Measurements from ENCODE around the gene UBN2. TPM values are rescaled to one million over a fixed set of nuclear protein-coding genes. Genes with fewer than 3 reads are reported as not detected.
"Not testable (repeated sequence)": the region's sequence is repeated elsewhere in the genome, so short reads cannot be mapped to it uniquely, and the experiment has no call there.

The UBN2 gene
- total and polyA plus RNA-seq, 4 donors: 2.5 to 30.6 (median 13.0) TPM

DNA sequence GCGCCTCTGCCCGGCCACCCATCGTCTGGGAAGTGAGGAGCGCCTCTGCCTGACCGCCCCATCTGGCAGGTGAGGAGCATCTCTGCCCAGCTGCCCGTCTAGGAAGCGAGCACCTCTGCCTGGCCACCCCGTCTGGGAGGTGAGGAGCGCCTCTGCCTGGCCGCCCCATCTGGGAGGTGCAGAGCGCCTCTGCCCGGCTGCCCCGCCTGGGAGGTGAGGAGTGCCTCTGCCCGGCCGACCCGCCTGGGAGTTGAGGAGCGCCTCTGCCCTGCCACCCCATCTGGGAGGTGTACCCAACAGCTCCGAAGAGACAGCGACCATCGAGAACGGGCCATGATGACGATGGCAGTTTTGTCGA is 4.9 kb upstream of the UBN2 start:
- H3K27ac ChIP-seq (ENCODE audit: low read depth in 1 of 2, low read length in 2 of 2); H3K27me3 ChIP-seq (ENCODE audit: control insufficient read depth in 1 of 2, insufficient read depth in 2 of 2, low read length in 1 of 2); ATAC-seq (ENCODE audit: low FRiP score); intact Hi-C loops (cut with DNase I); H3K9me3 ChIP-seq (ENCODE audit: control insufficient read depth, low read length); H3K4me3 ChIP-seq (ENCODE audit: low read length in 2 of 2); DNase-seq; H3K36me3 ChIP-seq (ENCODE audit: control insufficient read depth in 1 of 2, insufficient read depth in 2 of 2, low read length in 1 of 2); H3K4me1 ChIP-seq (ENCODE audit: control insufficient read depth in 1 of 2, insufficient read depth in 2 of 2, low read length in 2 of 2): not testable (repeated sequence)
- WGBS, 2 donors: 96% methylated on average over 20 to 23 of the region's 23 CpGs

DNA sequence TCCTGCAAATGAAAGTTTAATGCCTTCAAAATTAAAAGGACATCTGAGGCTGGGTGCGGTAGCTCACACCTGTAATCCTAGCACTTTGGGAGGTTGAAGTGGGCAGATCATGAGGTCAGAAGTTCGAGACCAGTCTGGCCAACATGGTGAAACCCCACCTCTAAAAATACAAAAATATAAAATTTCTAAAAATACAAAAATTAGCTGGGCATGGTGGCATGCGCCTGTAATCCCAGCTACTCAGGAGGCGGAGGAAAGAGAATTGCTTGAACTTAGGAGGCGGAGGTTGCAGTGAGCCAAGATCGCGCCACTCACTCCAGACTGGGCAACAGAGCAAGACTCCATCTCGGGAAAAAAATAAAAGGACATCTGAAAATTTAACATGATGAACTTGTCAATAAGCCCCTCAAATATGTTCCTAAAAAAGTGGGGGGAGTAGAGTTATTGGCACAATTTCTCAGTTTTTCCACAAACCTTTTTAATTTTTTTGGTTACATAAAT is 4.0 kb upstream of the UBN2 start:
- H3K9me3 ChIP-seq (ENCODE audit: control insufficient read depth, low read length); H3K4me3 ChIP-seq (ENCODE audit: low read length in 2 of 2); H3K27me3 ChIP-seq (ENCODE audit: control insufficient read depth in 1 of 2, insufficient read depth in 2 of 2, low read length in 1 of 2); DNase-seq; H3K36me3 ChIP-seq (ENCODE audit: control insufficient read depth in 1 of 2, insufficient read depth in 2 of 2, low read length in 1 of 2); H3K4me1 ChIP-seq (ENCODE audit: control insufficient read depth in 1 of 2, insufficient read depth in 2 of 2, low read length in 2 of 2); H3K27ac ChIP-seq (ENCODE audit: low read depth in 1 of 2, low read length in 2 of 2); intact Hi-C loops (cut with DNase I); ATAC-seq (ENCODE audit: low FRiP score): not testable (repeated sequence)
- 87 to 93% methylated on average over 8 of the region's 8 CpGs for WGBS, 2 donors

DNA sequence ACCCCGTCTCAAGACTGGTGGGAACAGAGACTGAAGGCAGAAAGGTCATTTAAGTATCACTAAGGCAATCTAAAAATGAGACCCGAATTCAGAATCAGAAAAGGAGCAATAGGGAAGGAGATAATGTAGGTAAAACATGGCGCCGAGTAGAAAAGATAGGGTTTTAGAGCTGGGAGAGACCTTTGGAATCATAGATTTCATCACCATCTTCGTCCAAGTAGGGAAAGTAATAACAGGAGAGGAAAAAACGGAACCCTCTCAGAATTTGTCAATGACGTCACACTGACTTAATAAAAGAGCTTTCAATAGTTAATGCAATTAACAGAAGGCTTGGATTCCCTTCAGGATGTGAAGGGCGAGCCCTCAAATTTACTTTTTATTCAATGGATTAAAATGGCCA is 1.0 kb upstream of the UBN2 start:
- ATAC-seq (ENCODE audit: low FRiP score) (no peak), DNase-seq (no peak)
- WGBS, 2 donors: 73 to 77% methylated on average over 8 of the region's 8 CpGs
- Histone ChIP-seq H3K36me3 (ENCODE audit: control insufficient read depth in 1 of 2, insufficient read depth in 2 of 2, low read length in 1 of 2) (no peaks in the 10 kb centered on the region), H3K4me1 (ENCODE audit: control insufficient read depth in 1 of 2, insufficient read depth in 2 of 2, low read length in 2 of 2) (peaks cover 0 to 2% of the 10 kb centered on the region in 2 donors), H3K9me3 (ENCODE audit: control insufficient read depth, low read length) (no peaks in the 10 kb centered on the region), H3K4me3 (ENCODE audit: low read length in 2 of 2) (no peak overlapping the region), H3K27ac (ENCODE audit: low read depth in 1 of 2, low read length in 2 of 2) (no peak overlapping the region), H3K27me3 (ENCODE audit: control insufficient read depth in 1 of 2, insufficient read depth in 2 of 2, low read length in 1 of 2) (no peaks in the 10 kb centered on the region)
- intact Hi-C loops (cut with DNase I): loop anchor here in 1 of 2 donors (2.0 kb wide), 1 partner anchor 111 kb away; the partner anchor contains the start of gene FMC1

DNA sequence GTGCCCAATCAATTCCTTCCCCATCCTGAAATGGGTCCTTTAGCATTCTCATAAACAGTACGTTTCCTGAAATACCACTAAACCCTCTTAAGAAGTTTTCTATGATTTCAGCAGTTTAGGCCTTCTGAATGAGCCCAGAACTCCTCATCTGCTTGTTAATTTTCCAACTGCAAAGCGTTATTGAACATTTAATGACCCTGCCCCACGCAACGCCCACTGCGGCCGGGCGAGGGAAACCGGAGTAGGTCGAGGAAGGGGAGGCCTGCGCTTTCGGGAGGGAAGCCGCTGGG is 608 bp upstream of the UBN2 start:
- peaks cover 0 to 2% of the 10 kb centered on the region in 2 donors for H3K4me1 ChIP-seq (ENCODE audit: control insufficient read depth in 1 of 2, insufficient read depth in 2 of 2, low read length in 2 of 2)
- H3K4me3 ChIP-seq (ENCODE audit: low read length in 2 of 2): peak overlapping the region; percentile 41 to 80
- no peaks in the 10 kb centered on the region for H3K36me3 ChIP-seq (ENCODE audit: control insufficient read depth in 1 of 2, insufficient read depth in 2 of 2, low read length in 1 of 2)
- no peak for DNase-seq
- H3K9me3 ChIP-seq (ENCODE audit: control insufficient read depth, low read length): no peaks in the 10 kb centered on the region
- peak overlapping the region in 1 of 2 donors; percentile 79 for H3K27ac ChIP-seq (ENCODE audit: low read depth in 1 of 2, low read length in 2 of 2)
- ATAC-seq (ENCODE audit: low FRiP score): no peak
- no peaks in the 10 kb centered on the region for H3K27me3 ChIP-seq (ENCODE audit: control insufficient read depth in 1 of 2, insufficient read depth in 2 of 2, low read length in 1 of 2)
- 2% methylated on average over 12 of the region's 12 CpGs for WGBS, 2 donors
- intact Hi-C loops (cut with DNase I): loop anchor here in 1 of 2 donors (2.0 kb wide), 1 partner anchor 110 kb away; the partner anchor contains the start of gene FMC1

DNA sequence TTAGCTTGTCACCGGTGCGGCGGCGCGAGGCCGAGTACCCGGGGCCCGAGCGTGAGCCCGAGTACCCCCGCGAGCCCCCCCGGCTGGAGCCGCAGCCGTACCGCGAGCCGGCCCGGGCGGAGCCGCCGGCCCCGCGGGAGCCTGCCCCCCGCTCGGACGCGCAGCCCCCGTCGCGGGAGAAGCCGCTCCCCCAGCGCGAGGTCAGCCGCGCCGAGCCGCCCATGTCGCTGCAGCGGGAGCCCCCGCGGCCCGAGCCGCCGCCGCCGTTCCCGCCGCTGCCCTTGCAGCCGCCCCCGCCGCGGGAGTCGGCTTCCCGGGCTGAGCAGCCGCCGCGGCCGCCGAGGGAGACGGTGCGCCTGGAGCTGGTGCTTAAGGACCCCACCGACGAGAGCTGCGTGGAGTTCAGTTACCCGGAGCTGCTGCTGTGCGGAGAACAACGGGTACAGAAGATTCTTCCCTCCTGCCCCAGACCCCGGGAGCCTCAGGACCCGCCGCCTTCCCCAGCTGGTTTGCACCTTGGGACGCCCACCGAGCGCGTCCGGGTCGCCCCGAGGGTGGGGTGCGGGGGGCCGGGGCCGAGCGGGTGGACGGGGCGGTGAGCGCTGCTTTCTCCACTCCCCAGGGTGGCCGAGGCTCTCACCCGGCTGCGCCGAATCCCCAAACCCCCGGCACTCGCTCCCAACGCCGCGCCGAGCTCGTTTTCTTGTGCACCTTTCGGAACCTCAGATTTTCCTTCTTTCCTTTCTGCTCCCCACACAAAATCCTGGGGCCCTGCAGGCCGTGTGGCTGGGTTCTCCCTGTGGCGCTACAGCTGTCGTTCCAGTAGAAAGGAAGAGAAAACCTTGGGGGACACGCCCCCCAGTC is 708 bp downstream of the UBN2 start:
- Histone ChIP-seq H3K4me3 (ENCODE audit: low read length in 2 of 2) (peak overlapping the region; percentile 55 to 84), H3K27ac (ENCODE audit: low read depth in 1 of 2, low read length in 2 of 2) (peak overlapping the region; percentile 67 to 81), H3K4me1 (ENCODE audit: control insufficient read depth in 1 of 2, insufficient read depth in 2 of 2, low read length in 2 of 2) (peaks cover 0 to 2% of the 10 kb centered on the region in 2 donors), H3K36me3 (ENCODE audit: control insufficient read depth in 1 of 2, insufficient read depth in 2 of 2, low read length in 1 of 2) (no peaks in the 10 kb centered on the region), H3K27me3 (ENCODE audit: control insufficient read depth in 1 of 2, insufficient read depth in 2 of 2, low read length in 1 of 2) (no peaks in the 10 kb centered on the region), H3K9me3 (ENCODE audit: control insufficient read depth, low read length) (no peaks in the 10 kb centered on the region)
- 0 to 1% methylated on average over 44 to 101 of the region's 101 CpGs for WGBS, 2 donors
- peak; percentile 4 for ATAC-seq (ENCODE audit: low FRiP score)
- intact Hi-C loops (cut with DNase I): loop anchor here in 1 of 2 donors (2.0 kb wide), 1 partner anchor 109 kb away; the partner anchor contains the start of gene FMC1
- DNase-seq: peak; percentile 55 to 78

DNA sequence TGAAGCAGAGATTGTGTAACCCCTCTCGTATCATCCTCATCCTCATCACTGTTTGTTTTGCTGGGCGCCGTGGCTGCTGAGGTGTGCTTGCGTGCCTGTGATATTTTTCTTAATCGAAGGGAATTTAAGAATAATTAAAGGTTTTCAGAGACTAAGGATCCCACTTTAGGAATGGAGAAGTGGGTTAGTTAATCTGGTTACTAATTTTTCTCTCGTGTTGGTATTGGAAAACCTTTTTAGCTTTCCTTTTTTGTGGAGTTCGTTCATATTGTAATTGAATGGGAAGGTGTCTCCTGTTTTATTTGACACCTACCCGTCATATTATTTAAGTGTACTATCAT is 1.3 kb downstream of the UBN2 start:
- no peak overlapping the region for H3K27ac ChIP-seq (ENCODE audit: low read depth in 1 of 2, low read length in 2 of 2)
- no peaks in the 10 kb centered on the region for H3K36me3 ChIP-seq (ENCODE audit: control insufficient read depth in 1 of 2, insufficient read depth in 2 of 2, low read length in 1 of 2)
- H3K27me3 ChIP-seq (ENCODE audit: control insufficient read depth in 1 of 2, insufficient read depth in 2 of 2, low read length in 1 of 2): no peaks in the 10 kb centered on the region
- DNase-seq: no peak
- intact Hi-C loops (cut with DNase I): no loop called here
- WGBS, 2 donors: 3% methylated on average over 8 of the region's 8 CpGs
- peak overlapping the region; percentile 55 to 84 for H3K4me3 ChIP-seq (ENCODE audit: low read length in 2 of 2)
- no peaks in the 10 kb centered on the region for H3K9me3 ChIP-seq (ENCODE audit: control insufficient read depth, low read length)
- no peak for ATAC-seq (ENCODE audit: low FRiP score)
- peaks cover 0 to 2% of the 10 kb centered on the region in 2 donors for H3K4me1 ChIP-seq (ENCODE audit: control insufficient read depth in 1 of 2, insufficient read depth in 2 of 2, low read length in 2 of 2)

DNA sequence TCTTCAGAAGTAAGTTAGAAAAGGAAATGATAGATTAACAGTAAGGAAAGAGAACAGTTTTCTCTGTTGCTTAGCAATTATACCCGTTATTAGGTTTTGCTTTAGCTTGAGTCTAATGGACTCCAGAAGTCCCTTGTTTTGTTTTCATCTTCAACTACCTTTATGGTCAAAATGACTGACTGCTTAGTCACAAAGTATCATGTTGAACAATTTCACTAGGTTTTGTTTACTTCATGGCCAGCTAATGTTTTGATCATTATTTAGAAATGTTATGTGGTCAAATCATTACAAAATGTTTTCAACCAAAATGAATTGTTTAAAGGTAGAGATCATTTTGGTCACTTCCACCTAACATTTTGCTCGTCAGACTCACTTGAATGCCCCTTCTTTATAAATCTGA is 1.9 kb downstream of the UBN2 start:
- H3K27ac ChIP-seq (ENCODE audit: low read depth in 1 of 2, low read length in 2 of 2): no peak overlapping the region
- peaks cover 0 to under 1% of the 10 kb centered on the region in 2 donors for H3K36me3 ChIP-seq (ENCODE audit: control insufficient read depth in 1 of 2, insufficient read depth in 2 of 2, low read length in 1 of 2)
- 39% methylated on average over 2 of the region's 2 CpGs for WGBS, 2 donors
- peaks cover 0 to 2% of the 10 kb centered on the region in 2 donors for H3K4me1 ChIP-seq (ENCODE audit: control insufficient read depth in 1 of 2, insufficient read depth in 2 of 2, low read length in 2 of 2)
- no peak for DNase-seq
- intact Hi-C loops (cut with DNase I): no loop called here
- H3K9me3 ChIP-seq (ENCODE audit: control insufficient read depth, low read length): no peaks in the 10 kb centered on the region
- no peak for ATAC-seq (ENCODE audit: low FRiP score)
- H3K4me3 ChIP-seq (ENCODE audit: low read length in 2 of 2): no peak overlapping the region
- no peaks in the 10 kb centered on the region for H3K27me3 ChIP-seq (ENCODE audit: control insufficient read depth in 1 of 2, insufficient read depth in 2 of 2, low read length in 1 of 2)

DNA sequence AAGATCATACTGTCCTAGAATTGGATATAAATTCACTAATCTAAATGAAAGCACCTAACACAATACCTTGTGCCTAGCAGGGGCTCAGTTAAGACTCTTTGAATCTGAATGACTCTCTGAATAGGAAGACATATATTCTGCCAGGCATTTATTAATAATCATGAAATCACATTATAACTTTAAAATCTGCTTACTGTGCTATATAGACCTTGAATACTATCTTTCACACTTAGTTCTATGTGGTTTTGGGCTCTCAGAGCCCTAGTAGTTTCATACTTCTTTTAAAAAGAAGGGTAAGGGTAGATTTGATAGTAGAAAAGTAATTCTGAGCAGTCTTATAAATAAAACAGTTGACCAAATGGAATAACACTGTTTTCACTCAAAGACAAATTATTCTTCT is 10.2 kb downstream of the UBN2 start:
- no peak overlapping the region for H3K27ac ChIP-seq (ENCODE audit: low read depth in 1 of 2, low read length in 2 of 2)
- H3K4me3 ChIP-seq (ENCODE audit: low read length in 2 of 2): no peak overlapping the region
- ATAC-seq (ENCODE audit: low FRiP score) (no peak), DNase-seq (no peak)
- peaks cover 0 to 3% of the 10 kb centered on the region in 2 donors for H3K36me3 ChIP-seq (ENCODE audit: control insufficient read depth in 1 of 2, insufficient read depth in 2 of 2, low read length in 1 of 2)
- no peaks in the 10 kb centered on the region for H3K27me3 ChIP-seq (ENCODE audit: control insufficient read depth in 1 of 2, insufficient read depth in 2 of 2, low read length in 1 of 2)
- intact Hi-C loops (cut with DNase I): no loop called here
- H3K9me3 ChIP-seq (ENCODE audit: control insufficient read depth, low read length): no peaks in the 10 kb centered on the region
- peaks cover 0 to 3% of the 10 kb centered on the region in 2 donors for H3K4me1 ChIP-seq (ENCODE audit: control insufficient read depth in 1 of 2, insufficient read depth in 2 of 2, low read length in 2 of 2)

DNA sequence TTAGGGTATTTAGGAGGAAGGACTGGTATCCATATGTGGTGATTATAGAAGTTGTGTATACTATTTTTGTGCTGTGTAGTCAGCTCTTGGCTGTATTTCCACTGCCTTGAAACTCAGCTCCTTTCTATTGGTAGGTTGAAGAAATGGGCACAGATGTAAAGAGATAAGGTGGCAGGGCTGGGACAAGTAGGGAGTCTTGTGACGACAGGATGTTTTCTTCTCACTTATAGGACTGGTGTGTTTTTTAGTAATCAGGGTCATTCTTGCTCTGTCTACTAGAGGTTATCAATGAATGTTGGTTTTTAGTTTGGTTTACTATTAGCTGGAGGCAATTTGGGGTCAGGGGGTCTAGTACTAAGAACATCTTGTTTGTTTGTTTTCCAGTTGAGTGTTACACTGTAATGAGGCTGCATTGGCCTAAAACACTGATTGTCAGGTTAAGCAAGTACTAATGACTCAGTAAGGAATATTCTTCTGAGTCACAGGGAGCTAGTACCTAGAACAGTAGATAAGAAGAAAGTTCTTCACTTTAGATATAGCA is 11.8 kb downstream of the UBN2 start:
- Histone ChIP-seq H3K27me3 (ENCODE audit: control insufficient read depth in 1 of 2, insufficient read depth in 2 of 2, low read length in 1 of 2) (no peaks in the 10 kb centered on the region), H3K4me3 (ENCODE audit: low read length in 2 of 2) (no peak overlapping the region), H3K27ac (ENCODE audit: low read depth in 1 of 2, low read length in 2 of 2) (no peak overlapping the region), H3K9me3 (ENCODE audit: control insufficient read depth, low read length) (no peaks in the 10 kb centered on the region), H3K4me1 (ENCODE audit: control insufficient read depth in 1 of 2, insufficient read depth in 2 of 2, low read length in 2 of 2) (peaks cover 0 to 3% of the 10 kb centered on the region in 2 donors), H3K36me3 (ENCODE audit: control insufficient read depth in 1 of 2, insufficient read depth in 2 of 2, low read length in 1 of 2) (peaks cover 0 to 3% of the 10 kb centered on the region in 2 donors)
- intact Hi-C loops (cut with DNase I): no loop called here
- ATAC-seq (ENCODE audit: low FRiP score): no peak
- WGBS, 2 donors: 59 to 69% methylated on average over 1 of the region's 1 CpG
- no peak for DNase-seq

Measured in aorta (tissue), 5 donors.